Hepatocyte (in vitro differentiated cells): ENCODE measurements around the gene RFX8. TPM values are rescaled to one million over a fixed set of nuclear protein-coding genes. Genes with fewer than 3 reads are reported as not detected.

Experiments used
- DNase-seq: peaks from one replicate; pipeline ENCODE4 v3.0.0-alpha.2; 2016; ENCODE audit warnings: low spot score
- H2AFZ ChIP-seq: fragments of 200-600 bp; sonication (generic); 2 replicates; pipeline ENCODE4 v1.6.0; 2016; ENCODE audit warnings: antibody characterized with exemption, mild to moderate bottlenecking
- H3K27ac ChIP-seq: fragments of 200-600 bp; sonication (generic); 2 replicates; pipeline ENCODE4 v1.5.1; 2016; ENCODE audit warnings: mild to moderate bottlenecking
- H3K27me3 ChIP-seq: fragments of 200-600 bp; sonication (generic); 2 replicates; pipeline ENCODE4 v1.6.1; 2016
- H3K36me3 ChIP-seq: fragments of 200-600 bp; sonication (generic); replicated peaks from 2 replicates; pipeline ENCODE4 v1.5.1; 2016; ENCODE audit warnings: low read depth; ENCODE audit not compliant: insufficient read depth
- H3K4me1 ChIP-seq: fragments of 200-600 bp; sonication (generic); 2 replicates; pipeline ENCODE4 v1.5.1; 2016; ENCODE audit warnings: mild to moderate bottlenecking, moderate library complexity; ENCODE audit not compliant: insufficient read depth
- H3K4me2 ChIP-seq: fragments of 200-600 bp; sonication (generic); 2 replicates; pipeline ENCODE4 v1.6.0; 2016
- H3K4me3 ChIP-seq: fragments of 200-600 bp; sonication (generic); 2 replicates; pipeline ENCODE4 v1.5.1; 2016; ENCODE audit warnings: mild to moderate bottlenecking
- H3K79me2 ChIP-seq: fragments of 200-600 bp; sonication (generic); 2 replicates; pipeline ENCODE4 v1.6.0; 2017; ENCODE audit warnings: mild to moderate bottlenecking
- H3K9me2 ChIP-seq: fragments of 200-600 bp; sonication (generic); replicated peaks from 2 replicates; pipeline ENCODE4 v1.6.0; 2017; ENCODE audit warnings: mild to moderate bottlenecking; ENCODE audit not compliant: insufficient read depth
- H3K9me3 ChIP-seq: fragments of 200-600 bp; sonication (generic); 2 replicates; pipeline ENCODE4 v1.5.1; 2016; ENCODE audit warnings: low read depth, mild to moderate bottlenecking
- H4K20me1 ChIP-seq: fragments of 200-600 bp; sonication (generic); 2 replicates; pipeline ENCODE4 v1.6.0; 2016; ENCODE audit warnings: mild to moderate bottlenecking; ENCODE audit not compliant: insufficient read depth, poor library complexity, severe bottlenecking
- CTCF ChIP-seq: fragments of 200-600 bp; sonication (generic); IDR thresholded peaks from 2 replicates; pipeline ENCODE4 v1.5.1; 2016; ENCODE audit warnings: antibody characterized with exemption, mild to moderate bottlenecking; ENCODE audit not compliant: poor library complexity
- EZH2 ChIP-seq: fragments of 200-600 bp; sonication (generic); IDR thresholded peaks from 2 replicates; pipeline ENCODE4 v1.6.1; 2016; ENCODE audit warnings: antibody characterized with exemption, mild to moderate bottlenecking, borderline replicate concordance
- EZH2phosphoT487 ChIP-seq: fragments of 200-600 bp; sonication (generic); IDR thresholded peaks from one replicate; pipeline ENCODE4 v1.6.1; 2018; ENCODE audit warnings: antibody characterized with exemption, mild to moderate bottlenecking, low read depth, moderate library complexity; ENCODE audit not compliant: unreplicated experiment, severe bottlenecking
- WGBS: methylation state at CpG from one replicate; pipeline ENCODE4 v1.1.6; 2016; ENCODE audit warnings: low lambda C conversion rate; ENCODE audit errors: missing lambda C conversion rate; 5-methylcytosine and 5-hydroxymethylcytosine counted together
- polyA plus RNA-seq: library from polyadenylated mRNA; unstranded; fragments of >200 nt; fragmentation: Nextera tagmentation; extraction: Ambion mirVana; gene quantifications from 2 replicates; pipeline ENCODE4 v1.2.1, GENCODE V29; 2016
- total RNA-seq: library from RNA; depleted of rRNA; stranded (reverse); fragments of >200 nt; gene quantifications from 2 replicates; pipeline ENCODE4 v1.2.3, GENCODE V29; 2014

The RFX8 gene
- total RNA-seq = not detected in 2 replicates
- 0.11 and 0.52 TPM in 2 replicates for polyA plus RNA-seq

- H3K27me3 ChIP-seq = peaks cover 10% of the 10 kb centered on the region
These were observed at the start of gene RFX8 for GRCh38 chr2:101474731-101475384. RFX8 (minus strand) TSS chr2:101475112; CDS start chr2:101466848, 8,264 bp downstream.

GRCh38 chr2:101521487-101521886 lies 46.6 kb upstream of the RFX8 start:
- no peaks in the 10 kb centered on the region for H4K20me1 ChIP-seq
- H3K36me3 ChIP-seq = no peaks in the 10 kb centered on the region
- WGBS = 92% methylated on average over 8 of the region's 8 CpGs
- DNase-seq = no peak
- H3K4me3 ChIP-seq = no peak overlapping the region
- H3K9me3 ChIP-seq = no peaks in the 10 kb centered on the region
- no peak overlapping the region for H3K4me2 ChIP-seq
- H3K27me3 ChIP-seq = no peaks in the 10 kb centered on the region
- H3K27ac ChIP-seq = no peak overlapping the region
- H3K9me2 ChIP-seq = no peaks in the 10 kb centered on the region
- no peaks in the 10 kb centered on the region for H3K79me2 ChIP-seq
- TF ChIP-seq CTCF (no peak), EZH2 (no peak), EZH2phosphoT487 (no peak)
- peaks cover 18% of the 10 kb centered on the region for H3K4me1 ChIP-seq
- H2AFZ ChIP-seq = no peak overlapping the region

More at GRCh38 chr2:101474731-101475384, at the start of gene RFX8:
- peak; percentile 19 for DNase-seq
- H3K9me3 ChIP-seq = no peaks in the 10 kb centered on the region
- peak within 1 kb of the TSS; percentile 51 for H3K4me3 ChIP-seq
- H3K36me3 ChIP-seq = no peaks in the 10 kb centered on the region
- no peaks in the 10 kb centered on the region for H3K9me2 ChIP-seq
- TF ChIP-seq EZH2 (no peak), CTCF (no peak), EZH2phosphoT487 (no peak)
- H3K79me2 ChIP-seq = no peaks in the 10 kb centered on the region
- peak within 1 kb of the TSS; percentile 79 for H3K27ac ChIP-seq
- H4K20me1 ChIP-seq = no peaks in the 10 kb centered on the region
- peak within 1 kb of the TSS; percentile 75 for H2AFZ ChIP-seq
- peaks cover 10% of the 10 kb centered on the region for H3K4me1 ChIP-seq
- 48% methylated on average over 20 of the region's 20 CpGs for WGBS
- H3K4me2 ChIP-seq = peak within 1 kb of the TSS; percentile 91

GRCh38 chr2:101520246-101520645 lies 45.3 kb upstream of the RFX8 start:
- WGBS = 72% methylated on average over 3 of the region's 3 CpGs

More at GRCh38 chr2:101520246-101520645, 45.3 kb upstream of the RFX8 start:
- Histone ChIP-seq H3K27ac (no peak overlapping the region), H3K4me1 (peaks cover 18% of the 10 kb centered on the region), H3K9me3 (no peaks in the 10 kb centered on the region), H3K4me3 (no peak overlapping the region), H4K20me1 (no peaks in the 10 kb centered on the region), H3K36me3 (no peaks in the 10 kb centered on the region), H2AFZ (no peak overlapping the region), H3K9me2 (no peaks in the 10 kb centered on the region), H3K79me2 (no peaks in the 10 kb centered on the region), H3K27me3 (no peaks in the 10 kb centered on the region), H3K4me2 (no peak overlapping the region)
- DNase-seq = no peak
- TF ChIP-seq EZH2phosphoT487 = no peak
- no peak for TF ChIP-seq CTCF
- no peak for TF ChIP-seq EZH2
